ENCODE measurements around the gene DUS4L.

The DUS4L gene

GRCh38 chr7:107582875-107583274, 19.1 kb downstream of the DUS4L start:
- Histone ChIP-seq H3K9me3 (replicated peaks; ENCODE audit: insufficient read depth, low read length) (no peaks in the 10 kb centered on the region), H3F3A (ENCODE audit: insufficient read depth, low read length) (peaks cover 7% of the 10 kb centered on the region), H3K4me1 (ENCODE audit: low read length) (no peaks in the 10 kb centered on the region), H3K9ac (ENCODE audit: low read length) (no peak overlapping the region), H4K20me1 (ENCODE audit: insufficient read depth, low read length) (no peaks in the 10 kb centered on the region), H3K4me3 (ENCODE audit: low read length) (no peak overlapping the region), H3K27ac (ENCODE audit: low read length) (no peak overlapping the region), H2AFZ (ENCODE audit: low read length) (no peak overlapping the region), H3K27me3 (replicated peaks; ENCODE audit: insufficient read depth, low read length) (no peaks in the 10 kb centered on the region), H3K9me2 (replicated peaks; ENCODE audit: insufficient read depth, low read length) (no peaks in the 10 kb centered on the region), H3K36me3 (replicated peaks; ENCODE audit: insufficient read depth, low read length) (no peaks in the 10 kb centered on the region), H3K4me2 (ENCODE audit: low read depth, low read length) (no peak overlapping the region), H3K79me2 (ENCODE audit: low read length) (peaks cover 6% of the 10 kb centered on the region; the same call in 1 of the 2 replicates)
- TF ChIP-seq EZH2phosphoT487 (IDR thresholded peaks at IDR 0.05; ENCODE audit: low read length), result no peak
- TF ChIP-seq, protein P1, sequence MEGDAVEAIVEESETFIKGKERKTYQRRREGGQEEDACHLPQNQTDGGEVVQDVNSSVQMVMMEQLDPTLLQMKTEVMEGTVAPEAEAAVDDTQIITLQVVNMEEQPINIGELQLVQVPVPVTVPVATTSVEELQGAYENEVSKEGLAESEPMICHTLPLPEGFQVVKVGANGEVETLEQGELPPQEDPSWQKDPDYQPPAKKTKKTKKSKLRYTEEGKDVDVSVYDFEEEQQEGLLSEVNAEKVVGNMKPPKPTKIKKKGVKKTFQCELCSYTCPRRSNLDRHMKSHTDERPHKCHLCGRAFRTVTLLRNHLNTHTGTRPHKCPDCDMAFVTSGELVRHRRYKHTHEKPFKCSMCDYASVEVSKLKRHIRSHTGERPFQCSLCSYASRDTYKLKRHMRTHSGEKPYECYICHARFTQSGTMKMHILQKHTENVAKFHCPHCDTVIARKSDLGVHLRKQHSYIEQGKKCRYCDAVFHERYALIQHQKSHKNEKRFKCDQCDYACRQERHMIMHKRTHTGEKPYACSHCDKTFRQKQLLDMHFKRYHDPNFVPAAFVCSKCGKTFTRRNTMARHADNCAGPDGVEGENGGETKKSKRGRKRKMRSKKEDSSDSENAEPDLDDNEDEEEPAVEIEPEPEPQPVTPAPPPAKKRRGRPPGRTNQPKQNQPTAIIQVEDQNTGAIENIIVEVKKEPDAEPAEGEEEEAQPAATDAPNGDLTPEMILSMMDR (IDR thresholded peaks at IDR 0.05; ENCODE audit: low read length), result no peak
- TF ChIP-seq EZH2 (optimal IDR thresholded peaks at IDR 0.05; ENCODE audit: low read depth, low read length), result no peak
- no peak for DNase-seq

GRCh38 chr7:107584716-107585115, 20.9 kb downstream of the DUS4L start:
- no peak overlapping the region for H3K9ac ChIP-seq (ENCODE audit: low read length)
- TF ChIP-seq EZH2phosphoT487 (IDR thresholded peaks at IDR 0.05; ENCODE audit: low read length) (no peak), EZH2 (optimal IDR thresholded peaks at IDR 0.05; ENCODE audit: low read depth, low read length) (no peak)
- TF ChIP-seq, protein P1 (IDR thresholded peaks at IDR 0.05; ENCODE audit: low read length), result no peak
- H3K27me3 ChIP-seq (replicated peaks; ENCODE audit: insufficient read depth, low read length), result no peaks in the 10 kb centered on the region
- no peak overlapping the region for H3K4me2 ChIP-seq (ENCODE audit: low read depth, low read length)
- H3F3A ChIP-seq (ENCODE audit: insufficient read depth, low read length), result peaks cover 4% of the 10 kb centered on the region; the same call in 1 of the 2 replicates
- no peaks in the 10 kb centered on the region for H3K4me1 ChIP-seq (ENCODE audit: low read length)
- no peaks in the 10 kb centered on the region for H3K9me3 ChIP-seq (replicated peaks; ENCODE audit: insufficient read depth, low read length)
- H3K27ac ChIP-seq (ENCODE audit: low read length), result no peak overlapping the region
- peaks cover 6% of the 10 kb centered on the region; the same call in 1 of the 2 replicates for H3K79me2 ChIP-seq (ENCODE audit: low read length)
- H3K4me3 ChIP-seq (ENCODE audit: low read length), result no peak overlapping the region
- H2AFZ ChIP-seq (ENCODE audit: low read length), result no peak overlapping the region
- no peak for DNase-seq
- no peaks in the 10 kb centered on the region for H3K36me3 ChIP-seq (replicated peaks; ENCODE audit: insufficient read depth, low read length)
- H4K20me1 ChIP-seq (ENCODE audit: insufficient read depth, low read length), result no peaks in the 10 kb centered on the region
- H3K9me2 ChIP-seq (replicated peaks; ENCODE audit: insufficient read depth, low read length), result no peaks in the 10 kb centered on the region

DNA sequence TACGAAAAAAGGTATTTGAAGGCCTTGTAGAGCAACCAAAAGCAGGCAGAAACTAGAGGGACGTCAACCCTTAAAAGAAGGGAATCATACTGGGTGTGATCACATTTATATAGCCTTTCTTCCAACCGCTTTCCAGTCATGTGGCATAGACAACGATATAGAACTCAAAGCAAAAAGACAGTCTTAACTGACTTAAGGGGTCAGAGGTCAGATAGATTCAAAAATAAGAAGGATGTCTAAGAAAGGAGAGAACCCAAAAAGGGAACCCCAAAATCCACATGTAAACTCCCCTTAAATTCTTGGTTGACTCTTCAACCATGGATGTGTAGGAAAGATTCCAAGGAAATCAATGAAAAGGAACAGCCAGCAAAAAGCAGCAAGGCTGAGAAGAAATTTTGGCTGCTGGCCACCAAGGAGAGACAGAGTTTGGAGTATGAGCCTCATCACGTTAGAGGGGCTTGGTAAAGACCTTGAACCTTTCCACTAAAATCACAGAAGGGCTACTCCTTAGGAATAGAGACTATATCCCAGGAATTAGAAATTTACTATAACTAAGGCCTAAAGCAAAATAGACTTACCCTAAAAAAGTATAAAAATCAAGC, 24.9 kb downstream of the DUS4L start:
- Histone ChIP-seq H3K27me3 (replicated peaks; ENCODE audit: insufficient read depth, low read length) (no peaks in the 10 kb centered on the region), H3K9ac (ENCODE audit: low read length) (no peak overlapping the region)

More for the DNA sequence above, 24.9 kb downstream of the DUS4L start:
- Histone ChIP-seq H2AFZ (ENCODE audit: low read length) (no peak overlapping the region), H4K20me1 (ENCODE audit: insufficient read depth, low read length) (no peaks in the 10 kb centered on the region), H3K79me2 (ENCODE audit: low read length) (no peaks in the 10 kb centered on the region), H3K4me3 (ENCODE audit: low read length) (no peak overlapping the region), H3K36me3 (replicated peaks; ENCODE audit: insufficient read depth, low read length) (no peaks in the 10 kb centered on the region), H3F3A (ENCODE audit: insufficient read depth, low read length) (no peaks in the 10 kb centered on the region), H3K4me2 (ENCODE audit: low read depth, low read length) (no peak overlapping the region), H3K4me1 (ENCODE audit: low read length) (no peaks in the 10 kb centered on the region), H3K9me3 (replicated peaks; ENCODE audit: insufficient read depth, low read length) (no peaks in the 10 kb centered on the region), H3K9me2 (replicated peaks; ENCODE audit: insufficient read depth, low read length) (no peaks in the 10 kb centered on the region), H3K27ac (ENCODE audit: low read length) (no peak overlapping the region)
- TF ChIP-seq EZH2phosphoT487 (IDR thresholded peaks at IDR 0.05; ENCODE audit: low read length) (no peak), EZH2 (optimal IDR thresholded peaks at IDR 0.05; ENCODE audit: low read depth, low read length) (no peak)
- TF ChIP-seq, protein P1 (IDR thresholded peaks at IDR 0.05; ENCODE audit: low read length), result no peak
- DNase-seq, result no peak

Data from MM.1S (cell line).